Measurements from ENCODE around the gene HEATR5A. TPM values are rescaled to one million over a fixed set of nuclear protein-coding genes. Genes with fewer than 3 reads are reported as not detected.

HEATR5A gene
- total and polyA plus RNA-seq, 2 donors (not counting 1 experiment from before 2014, with no cell fraction given): 4.8 to 22.1 TPM

DNA sequence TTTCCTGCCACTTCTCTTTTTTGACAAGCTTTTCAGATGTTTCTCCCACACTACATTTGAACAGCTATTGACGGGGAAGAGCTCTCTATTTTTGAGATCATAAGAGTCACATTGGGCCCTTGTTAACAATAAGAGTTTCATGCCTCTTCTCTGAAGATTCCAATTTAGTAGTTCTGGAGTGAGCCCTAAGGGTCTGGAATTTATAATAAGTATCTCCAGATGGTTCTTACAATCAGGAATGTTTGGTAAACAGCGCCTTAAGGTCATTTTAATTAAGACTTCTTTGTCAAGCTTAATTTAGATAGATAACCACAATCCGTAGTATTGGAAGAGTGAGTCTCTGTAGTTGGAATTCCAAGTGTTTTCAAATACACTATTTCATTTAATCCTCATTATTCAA is 152.1 kb downstream of the HEATR5A start:
- no peaks in the 10 kb centered on the region for H3K79me2 ChIP-seq (ENCODE audit: control insufficient read depth, insufficient read depth, low read length)
- H3K27ac ChIP-seq (ENCODE audit: low read length in 2 of 2): no peak overlapping the region
- ChIA-PET CTCF (no interaction called here), POLR2A (no interaction called here)
- H3K4me3 ChIP-seq (ENCODE audit: control extremely low read depth in 1 of 5, extremely low read depth in 1 of 5, insufficient read depth in 1 of 5, low read depth in 2 of 5, low read length in 4 of 5): no peak overlapping the region
- H2AFZ ChIP-seq (ENCODE audit: insufficient read depth, low read depth, low read length, poor library complexity, severe bottlenecking): no peak overlapping the region
- intact Hi-C loops (cut with micrococcal nuclease): no loop called here
- TF ChIP-seq, protein P1, sequence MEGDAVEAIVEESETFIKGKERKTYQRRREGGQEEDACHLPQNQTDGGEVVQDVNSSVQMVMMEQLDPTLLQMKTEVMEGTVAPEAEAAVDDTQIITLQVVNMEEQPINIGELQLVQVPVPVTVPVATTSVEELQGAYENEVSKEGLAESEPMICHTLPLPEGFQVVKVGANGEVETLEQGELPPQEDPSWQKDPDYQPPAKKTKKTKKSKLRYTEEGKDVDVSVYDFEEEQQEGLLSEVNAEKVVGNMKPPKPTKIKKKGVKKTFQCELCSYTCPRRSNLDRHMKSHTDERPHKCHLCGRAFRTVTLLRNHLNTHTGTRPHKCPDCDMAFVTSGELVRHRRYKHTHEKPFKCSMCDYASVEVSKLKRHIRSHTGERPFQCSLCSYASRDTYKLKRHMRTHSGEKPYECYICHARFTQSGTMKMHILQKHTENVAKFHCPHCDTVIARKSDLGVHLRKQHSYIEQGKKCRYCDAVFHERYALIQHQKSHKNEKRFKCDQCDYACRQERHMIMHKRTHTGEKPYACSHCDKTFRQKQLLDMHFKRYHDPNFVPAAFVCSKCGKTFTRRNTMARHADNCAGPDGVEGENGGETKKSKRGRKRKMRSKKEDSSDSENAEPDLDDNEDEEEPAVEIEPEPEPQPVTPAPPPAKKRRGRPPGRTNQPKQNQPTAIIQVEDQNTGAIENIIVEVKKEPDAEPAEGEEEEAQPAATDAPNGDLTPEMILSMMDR (IDR thresholded peaks at IDR 0.05): no peak
- Mint-ChIP-seq H3K4me3 (no peak overlapping the region), H3K27me3 (no peaks in the 10 kb centered on the region), H3K4me1 (no peaks in the 10 kb centered on the region), H3K27ac (no peak overlapping the region), H3K9me3 (ENCODE audit: insufficient read depth) (peaks cover 5% of the 10 kb centered on the region)
- DNase-seq: no peak
- H3K27me3 ChIP-seq (replicated peaks in 1 of 4; ENCODE audit: control extremely low read depth in 1 of 4, control insufficient read depth in 3 of 4, insufficient read depth in 4 of 4, low read length in 3 of 4): no peaks in the 10 kb centered on the region
- no peak overlapping the region for H3K4me2 ChIP-seq (replicated peaks; ENCODE audit: low read depth, low read length, poor library complexity, severe bottlenecking)
- ATAC-seq (ENCODE audit: low read depth): no peak
- no peaks in the 10 kb centered on the region for H3K36me3 ChIP-seq (replicated peaks in 1 of 2; ENCODE audit: control extremely low read depth in 1 of 2, control insufficient read depth in 1 of 2, extremely low read depth in 1 of 2, insufficient read depth in 2 of 2, low read length in 1 of 2)
- no CpG with 5 or more reads among the region's 3 CpGs for WGBS (ENCODE audit: insufficient coverage)
- H3K9ac ChIP-seq (ENCODE audit: low read length): no peak overlapping the region
- H3K9me3 ChIP-seq (ENCODE audit: control extremely low read depth in 1 of 3, control insufficient read depth in 2 of 3, insufficient read depth in 1 of 3, low read length in 2 of 3): peaks cover 1 to 12% (median 7%) of the 10 kb centered on the region in 3 donors
- no peaks in the 10 kb centered on the region for H3K4me1 ChIP-seq (ENCODE audit: control insufficient read depth in 2 of 2, insufficient read depth in 2 of 2, low read length in 2 of 2)
- no peaks in the 10 kb centered on the region for H4K20me1 ChIP-seq (ENCODE audit: control insufficient read depth, insufficient read depth, low read length, poor library complexity, severe bottlenecking)

DNA sequence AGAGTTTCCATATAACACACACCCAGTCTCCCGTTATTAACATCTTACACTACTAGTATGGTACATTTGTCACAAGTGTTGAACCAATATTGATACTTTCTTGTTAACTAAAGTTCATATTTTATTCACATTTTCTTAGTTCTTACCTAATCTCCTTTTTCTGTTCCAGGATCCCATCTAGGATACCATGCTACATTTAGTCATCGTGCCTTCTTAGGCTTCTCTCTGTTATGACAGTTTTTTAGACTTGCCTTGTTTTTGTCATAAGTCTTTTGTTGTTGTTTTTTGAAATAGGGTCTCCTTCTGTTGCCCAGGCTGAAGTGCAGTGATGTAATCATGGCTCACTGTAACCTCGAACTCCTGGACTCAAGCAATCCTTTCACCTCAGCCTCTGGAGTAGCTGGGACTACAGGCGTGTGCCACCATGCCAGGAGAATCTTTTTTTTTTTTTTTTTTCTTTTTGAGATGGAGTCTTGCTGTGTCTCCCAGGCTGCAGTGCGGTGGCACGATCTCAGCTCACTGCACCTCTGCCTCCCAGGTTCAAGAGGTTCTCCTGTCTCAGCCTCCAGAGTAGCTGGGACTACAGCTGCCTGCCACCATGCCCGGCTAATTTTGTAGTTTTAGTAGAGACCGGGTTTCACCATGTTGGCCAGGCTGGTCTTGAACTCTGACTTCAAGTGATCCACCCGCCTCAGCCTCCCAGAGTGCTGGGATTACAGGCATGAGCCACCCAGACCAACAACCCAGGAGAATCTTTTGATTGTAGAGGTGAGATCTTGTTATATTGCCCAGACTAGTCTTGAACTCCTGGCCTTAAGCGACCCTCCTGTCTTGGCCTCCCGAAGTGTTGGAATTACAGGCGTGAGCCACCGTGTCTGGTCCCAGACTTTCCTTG is 153.7 kb downstream of the HEATR5A start:
- H3K36me3 ChIP-seq (replicated peaks in 1 of 2; ENCODE audit: control extremely low read depth in 1 of 2, control insufficient read depth in 1 of 2, extremely low read depth in 1 of 2, insufficient read depth in 2 of 2, low read length in 1 of 2): no peaks in the 10 kb centered on the region
- no peaks in the 10 kb centered on the region for H4K20me1 ChIP-seq (ENCODE audit: control insufficient read depth, insufficient read depth, low read length, poor library complexity, severe bottlenecking)
- no peaks in the 10 kb centered on the region for H3K27me3 ChIP-seq (replicated peaks in 1 of 4; ENCODE audit: control extremely low read depth in 1 of 4, control insufficient read depth in 3 of 4, insufficient read depth in 4 of 4, low read length in 3 of 4)
- Mint-ChIP-seq H3K4me3 (no peak overlapping the region), H3K4me1 (peaks cover 12% of the 10 kb centered on the region), H3K27me3 (no peaks in the 10 kb centered on the region), H3K27ac (no peak overlapping the region), H3K9me3 (ENCODE audit: insufficient read depth) (peaks cover 5% of the 10 kb centered on the region)
- ChIA-PET CTCF (interaction anchor here (0.7 kb wide), 1 partner anchor 44 kb away, joined by 4 read pairs; no protein-coding TSS in a partner anchor), POLR2A (no interaction called here)
- H3K4me2 ChIP-seq (replicated peaks; ENCODE audit: low read depth, low read length, poor library complexity, severe bottlenecking): no peak overlapping the region
- no peak for TF ChIP-seq EZH2 (IDR thresholded peaks at IDR 0.05; ENCODE audit: borderline replicate concordance, insufficient read depth, low read depth, low read length, poor library complexity, severe bottlenecking)
- TF ChIP-seq, protein P1 (IDR thresholded peaks at IDR 0.05): no peak
- H3K9me3 ChIP-seq (ENCODE audit: control extremely low read depth in 1 of 3, control insufficient read depth in 2 of 3, insufficient read depth in 1 of 3, low read length in 2 of 3): peaks cover 1 to 12% (median 7%) of the 10 kb centered on the region in 3 donors
- ATAC-seq (ENCODE audit: low read depth): no peak
- H3K27ac ChIP-seq (ENCODE audit: low read length in 2 of 2): no peak overlapping the region
- H3K4me3 ChIP-seq (ENCODE audit: control extremely low read depth in 1 of 5, extremely low read depth in 1 of 5, insufficient read depth in 1 of 5, low read depth in 2 of 5, low read length in 4 of 5): no peak overlapping the region
- DNase-seq: no peak
- H3K79me2 ChIP-seq (ENCODE audit: control insufficient read depth, insufficient read depth, low read length): no peaks in the 10 kb centered on the region
- H2AFZ ChIP-seq (ENCODE audit: insufficient read depth, low read depth, low read length, poor library complexity, severe bottlenecking): no peak overlapping the region
- 85% methylated on average over 9 of the region's 13 CpGs for WGBS (ENCODE audit: insufficient coverage)
- no peak overlapping the region for H3K9ac ChIP-seq (ENCODE audit: low read length)
- intact Hi-C loops (cut with micrococcal nuclease): no loop called here
- no peaks in the 10 kb centered on the region for H3K4me1 ChIP-seq (ENCODE audit: control insufficient read depth in 2 of 2, insufficient read depth in 2 of 2, low read length in 2 of 2)
